K562 (cell line): ENCODE measurements around the gene ADARB2. TPM values are rescaled to one million over a fixed set of nuclear protein-coding genes. Genes with fewer than 3 reads are reported as not detected.

Source experiments
- ATAC-seq: fragments of 200-7000 bp; cut with Tn5 transposase; 3 replicates; pipeline ENCODE4 v1.9.1; 2020; ENCODE audit warnings: moderate library complexity
- BruUV-seq: library from RNA; stranded (reverse); fragments of 400-500 nt; replicated peaks from 2 replicates; lab custom pipeline; 2021; lab: Mats Ljungman, UMichigan
- CTCF ChIA-PET: fragments of 300-600 bp; formaldehyde crosslinking; extraction: SDS; loops from one replicate; lab custom pipeline; 2021; ENCODE audit warnings: low intra/inter-chr PET ratio; lab: Yijun Ruan, JAX
- POLR2A ChIA-PET: fragments of 300-600, 350-650 bp; sonication (Branson Sonifier 250); formaldehyde crosslinking; extraction: SDS; loops from one replicate; lab custom pipeline; 2021; ENCODE audit warnings: antibody characterized with exemption, inconsistent platforms; lab: Yijun Ruan, JAX
- DNase-seq, 4 experiments: peaks; one replicate each; pipeline versions ENCODE4 v3.0.0 to v3.0.0-alpha.2; 2011 to 2018; ENCODE audit warnings: low spot score in 3 of 4, mixed read lengths in 3 of 4; ENCODE audit errors: extremely low read depth in 1 of 4
- FAIRE-seq: peaks from 2 replicates; lab custom pipeline; 2011; peaks lifted over from hg19 to GRCh38; lab: Jason Lieb, UNC
- H2AFZ ChIP-seq: 2 replicates; pipeline ENCODE4 v1.6.0; 2011; ENCODE audit warnings: low read depth, low read length, control low read depth, inconsistent platforms
- H3K27ac ChIP-seq: fragments of 200-600 bp; 3 replicates; pipeline ENCODE4 v1.8.0; 2011; ENCODE audit warnings: low read depth, mild to moderate bottlenecking, control low read depth, inconsistent platforms, low read length, moderate library complexity, mixed read lengths; ENCODE audit errors: extremely low read depth
- H3K27me3 ChIP-seq, 2 experiments: fragments of 300-600 bp in 1 of 2; 2 replicates in 1 of 2; 3 replicates in 1 of 2; pipeline versions ENCODE4 v1.6.0 to v1.8.0; 2011; ENCODE audit warnings: inconsistent platforms in 2 of 2, low read length in 2 of 2, mild to moderate bottlenecking in 1 of 2, mixed read lengths in 1 of 2, moderate library complexity in 1 of 2; ENCODE audit not compliant: control insufficient read depth in 2 of 2, insufficient read depth in 2 of 2
- H3K36me3 ChIP-seq: fragments of 300-600 bp; 3 replicates; pipeline ENCODE4 v1.8.0; 2011; ENCODE audit warnings: mild to moderate bottlenecking, low read length, inconsistent platforms; ENCODE audit not compliant: control insufficient read depth, insufficient read depth
- H3K4me1 ChIP-seq, 2 experiments: fragments of 200-600 bp in 1 of 2; replicated peaks in 1 of 2; 2 replicates in 1 of 2; 3 replicates in 1 of 2; pipeline versions ENCODE4 v1.5.1 to v1.8.0; 2011; ENCODE audit warnings: inconsistent platforms in 2 of 2, low read length in 2 of 2, mild to moderate bottlenecking in 1 of 2, mixed read lengths in 1 of 2, moderate library complexity in 1 of 2; ENCODE audit not compliant: control insufficient read depth in 2 of 2, insufficient read depth in 2 of 2
- H3K4me2 ChIP-seq: 2 replicates; pipeline ENCODE4 v1.6.1; 2011; ENCODE audit warnings: low read length, control low read depth, inconsistent platforms, mixed read lengths; ENCODE audit not compliant: insufficient read depth
- H3K4me3 ChIP-seq: fragments of 200-600 bp; sonication (generic), shearing (Covaris generic); 2 replicates; pipeline ENCODE4 v1.5.1; 2016; ENCODE audit warnings: control low read depth, inconsistent platforms
- H3K79me2 ChIP-seq: fragments of 200-600 bp; 3 replicates; pipeline ENCODE4 v1.8.0; 2011; ENCODE audit warnings: low read length, inconsistent platforms; ENCODE audit not compliant: control insufficient read depth, insufficient read depth
- H3K9ac ChIP-seq, 2 experiments: 2 replicates each; pipeline versions ENCODE4 v1.6.0 to v1.6.1; 2011; ENCODE audit warnings: low read depth in 2 of 2, low read length in 2 of 2, control low read depth in 1 of 2, inconsistent platforms in 1 of 2, mild to moderate bottlenecking in 1 of 2, mixed read lengths in 1 of 2; ENCODE audit not compliant: insufficient read depth in 1 of 2
- H3K9me1 ChIP-seq: one replicate; pipeline ENCODE4 v1.6.0; 2011; ENCODE audit warnings: inconsistent platforms, mild to moderate bottlenecking, low read length, moderate library complexity; ENCODE audit not compliant: control insufficient read depth, insufficient read depth
- H3K9me3 ChIP-seq: replicated peaks from 2 replicates; pipeline ENCODE4 v1.5.1; 2011; ENCODE audit warnings: low read depth, low read length, inconsistent platforms; ENCODE audit not compliant: control insufficient read depth, insufficient read depth
- H4K20me1 ChIP-seq: replicated peaks from 2 replicates; pipeline ENCODE4 v1.6.1; 2011; ENCODE audit warnings: low read length, inconsistent platforms, mixed read lengths; ENCODE audit not compliant: control insufficient read depth, insufficient read depth
- CHCHD3 ChIP-seq: fragments of 250-450 bp; sonication (Bioruptor Pico); IDR thresholded peaks from 2 replicates; pipeline ENCODE4 v2.1.2; 2022; ENCODE audit warnings: mild to moderate bottlenecking
- MAZ ChIP-seq, 2 experiments: fragments of 450-650 bp in 1 of 2; sonication (generic) in 1 of 2; formaldehyde crosslinking; IDR thresholded peaks in 1 of 2; conservative IDR thresholded peaks in 1 of 2; 2 replicates each; pipeline versions ENCODE4 v1.4.0 to v1.5.0; 2020; ENCODE audit warnings: mild to moderate bottlenecking in 1 of 2, missing genetic modification reagents in 1 of 2
- SMAD1 ChIP-seq: fragments of 150-350 bp; IDR thresholded peaks from 2 replicates; pipeline ENCODE4 v1.6.1; 2014; ENCODE audit warnings: low read length, low read depth; ENCODE audit not compliant: partially characterized antibody
- SP2 ChIP-seq: IDR thresholded peaks from 2 replicates; pipeline ENCODE4 v1.6.1; 2011; ENCODE audit warnings: mild to moderate bottlenecking, low read depth, low read length, moderate library complexity; ENCODE audit not compliant: poor library complexity, severe bottlenecking; ENCODE audit errors: extremely low read depth
- U2AF1 ChIP-seq: fragments of 200-400 bp; formaldehyde crosslinking; optimal IDR thresholded peaks from 2 replicates; pipeline ENCODE3; 2017; ENCODE audit warnings: mild to moderate bottlenecking, low read depth, low read length, moderate library complexity
- ZNF583 ChIP-seq: fragments of 250-450 bp; sonication (Bioruptor Pico); IDR thresholded peaks from 2 replicates; pipeline ENCODE4 v1.4.0; 2020
- WGBS: fragments of 100-300 bp; shearing (Covaris generic); methylation state at CpG from one replicate; pipeline ENCODE4 v1.1.6; 2016; ENCODE audit warnings: low coverage, mixed read lengths; ENCODE audit not compliant: insufficient coverage; ENCODE audit errors: missing lambda C conversion rate; 5-methylcytosine and 5-hydroxymethylcytosine counted together
- in situ Hi-C: fragments of 300-500 bp; cut with MboI; formaldehyde crosslinking; loops from 4 replicates; pipeline ENCODE4 v1.15.0; 2018; ENCODE audit warnings: inconsistent platforms, mixed read lengths
- intact Hi-C: fragments of 100-400 bp; cut with micrococcal nuclease; formaldehyde crosslinking; loops from 2 replicates; pipeline ENCODE4 v1.14.2; 2022
- polyA plus RNA-seq, 8 experiments: library from polyadenylated mRNA; depleted of rRNA in 4 of 8; stranded (reverse) in 5 of 8; unstranded in 3 of 8; fragments of >200 nt; fragmentation: Nextera tagmentation in 2 of 8; fragmentation: Illumina TruSeq in 1 of 8; extraction: Ambion mirVana in 2 of 8; extraction: Trizol in 1 of 8; gene quantifications; 2 replicates each; pipeline versions ENCODE4 v1.2.1 to v1.2.3, GENCODE V29; 2011 to 2014; ENCODE audit warnings: inconsistent platforms in 1 of 8, missing spikeins in 1 of 8
- total RNA-seq, 7 experiments: library from RNA; depleted of rRNA in 6 of 7; stranded (reverse); fragments of >200 nt in 6 of 7; fragmentation: Illumina TruSeq in 2 of 7; extraction: Trizol in 2 of 7; gene quantifications; 2 replicates each; pipeline versions ENCODE4 v1.2.1 to v1.2.3, GENCODE V29; 2011 to 2021; ENCODE audit warnings: low replicate concordance in 1 of 7
- TF ChIP-seq, protein P1 (sequence below): fragments of 450-650 bp; IDR thresholded peaks from 2 replicates; pipeline ENCODE4 v1.6.1; 2016; ENCODE audit warnings: low read depth
- TF ChIP-seq, protein P2 (sequence below): fragments of 450-650 bp; formaldehyde crosslinking; IDR thresholded peaks from 2 replicates; pipeline ENCODE4 v1.4.0; 2020; ENCODE audit warnings: mild to moderate bottlenecking, moderate library complexity

Gene ADARB2
- total and polyA plus RNA-seq, 9 of the 15 experiments (the other 6 are each of a cell fraction or from before 2014, with no cell fraction given): not detected

- POLR2A ChIA-PET: interaction anchor here (0.6 kb wide), 1 partner anchor 240 kb away, joined by 3 read pairs; no protein-coding TSS in a partner anchor
- no peak for TF ChIP-seq SP2
- no peak for TF ChIP-seq CHCHD3 (CRISPR knock-in tag)
- TF ChIP-seq SMAD1: no peak
- no peak for TF ChIP-seq ZNF583 (CRISPR knock-in tag)
- no peak for TF ChIP-seq MAZ (CRISPR knock-in tag; conservative IDR thresholded peaks at IDR 0.05 in 1 of 2, IDR thresholded peaks at IDR 0.05 in 1 of 2)
- TF ChIP-seq, protein P1, sequence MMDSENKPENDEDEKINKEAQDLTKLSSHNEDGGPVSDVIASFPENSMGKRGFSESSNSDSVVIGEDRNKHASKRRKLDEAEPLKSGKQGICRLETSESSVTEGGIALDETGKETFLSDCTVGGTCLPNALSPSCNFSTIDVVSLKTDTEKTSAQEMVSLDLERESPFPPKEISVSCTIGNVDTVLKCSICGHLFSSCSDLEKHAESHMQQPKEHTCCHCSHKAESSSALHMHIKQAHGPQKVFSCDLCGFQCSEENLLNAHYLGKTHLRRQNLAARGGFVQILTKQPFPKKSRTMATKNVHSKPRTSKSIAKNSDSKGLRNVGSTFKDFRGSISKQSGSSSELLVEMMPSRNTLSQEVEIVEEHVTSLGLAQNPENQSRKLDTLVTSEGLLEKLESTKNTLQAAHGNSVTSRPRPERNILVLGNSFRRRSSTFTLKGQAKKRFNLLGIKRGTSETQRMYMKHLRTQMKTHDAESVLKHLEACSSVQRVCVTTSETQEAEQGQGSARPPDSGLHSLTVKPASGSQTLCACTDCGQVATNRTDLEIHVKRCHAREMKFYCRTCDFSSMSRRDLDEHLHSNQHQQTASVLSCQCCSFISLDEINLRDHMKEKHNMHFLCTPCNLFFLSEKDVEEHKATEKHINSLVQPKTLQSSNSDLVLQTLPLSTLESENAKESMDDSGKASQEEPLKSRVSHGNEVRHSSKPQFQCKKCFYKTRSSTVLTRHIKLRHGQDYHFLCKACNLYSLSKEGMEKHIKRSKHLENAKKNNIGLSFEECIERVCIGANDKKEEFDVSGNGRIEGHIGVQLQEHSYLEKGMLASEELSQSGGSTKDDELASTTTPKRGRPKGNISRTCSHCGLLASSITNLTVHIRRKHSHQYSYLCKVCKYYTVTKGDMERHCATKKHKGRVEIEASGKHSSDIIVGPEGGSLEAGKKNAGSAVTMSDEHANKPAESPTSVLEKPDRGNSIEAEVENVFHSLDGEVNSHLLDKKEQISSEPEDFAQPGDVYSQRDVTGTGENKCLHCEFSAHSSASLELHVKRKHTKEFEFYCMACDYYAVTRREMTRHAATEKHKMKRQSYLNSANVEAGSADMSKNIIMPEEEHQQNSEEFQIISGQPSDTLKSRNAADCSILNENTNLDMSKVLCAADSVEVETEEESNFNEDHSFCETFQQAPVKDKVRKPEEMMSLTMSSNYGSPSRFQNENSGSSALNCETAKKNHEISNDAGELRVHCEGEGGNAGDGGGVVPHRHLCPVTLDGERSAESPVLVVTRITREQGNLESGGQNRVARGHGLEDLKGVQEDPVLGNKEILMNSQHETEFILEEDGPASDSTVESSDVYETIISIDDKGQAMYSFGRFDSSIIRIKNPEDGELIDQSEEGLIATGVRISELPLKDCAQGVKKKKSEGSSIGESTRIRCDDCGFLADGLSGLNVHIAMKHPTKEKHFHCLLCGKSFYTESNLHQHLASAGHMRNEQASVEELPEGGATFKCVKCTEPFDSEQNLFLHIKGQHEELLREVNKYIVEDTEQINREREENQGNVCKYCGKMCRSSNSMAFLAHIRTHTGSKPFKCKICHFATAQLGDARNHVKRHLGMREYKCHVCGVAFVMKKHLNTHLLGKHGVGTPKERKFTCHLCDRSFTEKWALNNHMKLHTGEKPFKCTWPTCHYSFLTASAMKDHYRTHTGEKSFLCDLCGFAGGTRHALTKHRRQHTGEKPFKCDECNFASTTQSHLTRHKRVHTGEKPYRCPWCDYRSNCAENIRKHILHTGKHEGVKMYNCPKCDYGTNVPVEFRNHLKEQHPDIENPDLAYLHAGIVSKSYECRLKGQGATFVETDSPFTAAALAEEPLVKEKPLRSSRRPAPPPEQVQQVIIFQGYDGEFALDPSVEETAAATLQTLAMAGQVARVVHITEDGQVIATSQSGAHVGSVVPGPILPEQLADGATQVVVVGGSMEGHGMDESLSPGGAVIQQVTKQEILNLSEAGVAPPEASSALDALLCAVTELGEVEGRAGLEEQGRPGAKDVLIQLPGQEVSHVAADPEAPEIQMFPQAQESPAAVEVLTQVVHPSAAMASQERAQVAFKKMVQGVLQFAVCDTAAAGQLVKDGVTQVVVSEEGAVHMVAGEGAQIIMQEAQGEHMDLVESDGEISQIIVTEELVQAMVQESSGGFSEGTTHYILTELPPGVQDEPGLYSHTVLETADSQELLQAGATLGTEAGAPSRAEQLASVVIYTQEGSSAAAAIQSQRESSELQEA: no peak
- no peak for TF ChIP-seq U2AF1
- TF ChIP-seq, protein P2, sequence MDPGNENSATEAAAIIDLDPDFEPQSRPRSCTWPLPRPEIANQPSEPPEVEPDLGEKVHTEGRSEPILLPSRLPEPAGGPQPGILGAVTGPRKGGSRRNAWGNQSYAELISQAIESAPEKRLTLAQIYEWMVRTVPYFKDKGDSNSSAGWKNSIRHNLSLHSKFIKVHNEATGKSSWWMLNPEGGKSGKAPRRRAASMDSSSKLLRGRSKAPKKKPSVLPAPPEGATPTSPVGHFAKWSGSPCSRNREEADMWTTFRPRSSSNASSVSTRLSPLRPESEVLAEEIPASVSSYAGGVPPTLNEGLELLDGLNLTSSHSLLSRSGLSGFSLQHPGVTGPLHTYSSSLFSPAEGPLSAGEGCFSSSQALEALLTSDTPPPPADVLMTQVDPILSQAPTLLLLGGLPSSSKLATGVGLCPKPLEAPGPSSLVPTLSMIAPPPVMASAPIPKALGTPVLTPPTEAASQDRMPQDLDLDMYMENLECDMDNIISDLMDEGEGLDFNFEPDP (CRISPR knock-in tag): no peak
These were observed 269.8 kb downstream of the ADARB2 start for GRCh38 chr10:1467334-1468076.

More at GRCh38 chr10:1467334-1468076, 269.8 kb downstream of the ADARB2 start:
- Histone ChIP-seq H3K4me3 (no peak overlapping the region), H3K27ac (no peak overlapping the region), H3K4me1 (no peaks in the 10 kb centered on the region), H3K4me2 (no peak overlapping the region), H3K27me3 (peaks cover 30 to 72% of the 10 kb centered on the region in 2 experiments), H4K20me1 (peaks cover 6% of the 10 kb centered on the region; the same call in 1 of the 2 replicates), H2AFZ (no peak overlapping the region), H3K36me3 (no peaks in the 10 kb centered on the region), H3K9ac (no peak overlapping the region), H3K79me2 (no peaks in the 10 kb centered on the region), H3K9me3 (no peaks in the 10 kb centered on the region), H3K9me1 (no peaks in the 10 kb centered on the region)
- intact Hi-C loops (no loop called here), in situ Hi-C loops (no loop called here)
- DNase-seq: no peak
- CTCF ChIA-PET: no interaction called here
- no TSS peak for BruUV-seq
- 1% methylated on average over 23 of the region's 23 CpGs for WGBS
- no peak for ATAC-seq
- no peak for FAIRE-seq
